Daoy (cell line): ENCODE data around the gene NCAM1. TPM values are rescaled to one million over a fixed set of nuclear protein-coding genes. Genes with fewer than 3 reads are reported as not detected.

Source experiments
- DNase-seq: peaks from one replicate; pipeline ENCODE4 v3.0.0-alpha.2; 2015; ENCODE audit warnings: low read depth
- total RNA-seq: library from RNA; depleted of rRNA; stranded (reverse); fragments of >200 nt; shearing (Covaris generic); gene quantifications from 2 replicates; pipeline ENCODE4 v1.2.3, GENCODE V29; 2014

The NCAM1 gene
- total RNA-seq, 1 experiment from 2014 or later, result 21.3 TPM

- peak; percentile 32 for DNase-seq
Observed at GRCh38 chr11:113131036-113131775, 170.0 kb downstream of the NCAM1 start.

- DNase-seq, result no peak
Observed at GRCh38 chr11:113133071-113133470, 171.9 kb downstream of the NCAM1 start.

GRCh38 chr11:113134626-113135025, 173.4 kb downstream of the NCAM1 start:
- DNase-seq, result no peak

- no peak for DNase-seq
Observed at GRCh38 chr11:113137713-113138529, 176.7 kb downstream of the NCAM1 start.

- DNase-seq, result no peak
Observed at GRCh38 chr11:113138731-113139130, 177.5 kb downstream of the NCAM1 start.

- no peak for DNase-seq
Observed at GRCh38 chr11:113141010-113141409, 179.8 kb downstream of the NCAM1 start.

GRCh38 chr11:113142508-113142907, 181.3 kb downstream of the NCAM1 start:
- DNase-seq, result no peak

- no peak for DNase-seq
Observed at GRCh38 chr11:113147249-113147648, 186.0 kb downstream of the NCAM1 start.

- no peak for DNase-seq
Observed at GRCh38 chr11:113148076-113148475, 186.9 kb downstream of the NCAM1 start.

- no peak for DNase-seq
Observed at GRCh38 chr11:113148652-113149051, 187.4 kb downstream of the NCAM1 start.

GRCh38 chr11:113151521-113151920, 190.3 kb downstream of the NCAM1 start:
- no peak for DNase-seq

GRCh38 chr11:113152500-113152899, 191.3 kb downstream of the NCAM1 start:
- no peak for DNase-seq

- DNase-seq, result no peak
Observed at GRCh38 chr11:113153847-113154246, 192.6 kb downstream of the NCAM1 start.

- no peak for DNase-seq
Observed at GRCh38 chr11:113159988-113160807, 199.0 kb downstream of the NCAM1 start.

GRCh38 chr11:113160808-113161124, 199.5 kb downstream of the NCAM1 start:
- no peak for DNase-seq

- DNase-seq, result no peak
Observed at GRCh38 chr11:113161711-113162591, 200.7 kb downstream of the NCAM1 start.

- DNase-seq, result peak; percentile 6
Observed at GRCh38 chr11:113162592-113162962, 201.4 kb downstream of the NCAM1 start.

- no peak for DNase-seq
Observed at GRCh38 chr11:113163291-113164030, 202.2 kb downstream of the NCAM1 start.

- DNase-seq, result no peak
Observed at GRCh38 chr11:113166280-113166679, 205.1 kb downstream of the NCAM1 start.

- no peak for DNase-seq
Observed at GRCh38 chr11:113167599-113167998, 206.4 kb downstream of the NCAM1 start.
